Panc1 (cell line): ENCODE results near the gene AGPAT3. TPM values are rescaled to one million over a fixed set of nuclear protein-coding genes. Genes with fewer than 3 reads are reported as not detected.

Source experiments
- ATAC-seq: fragments of 200-7000 bp; cut with Tn5 transposase; 2 replicates; pipeline ENCODE4 v1.9.1; 2020; ENCODE audit warnings: mild to moderate bottlenecking, moderate library complexity
- BruUV-seq: library from RNA; stranded (reverse); fragments of 400-500 nt; replicated peaks from 2 replicates; lab custom pipeline; 2021; lab: Mats Ljungman, UMichigan
- CTCF ChIA-PET: fragments of 300-600 bp; sonication (Branson Sonifier 250); formaldehyde crosslinking; loops from one replicate; lab custom pipeline; 2022; ENCODE audit warnings: antibody characterized with exemption; lab: Charles Lee
- POLR2A ChIA-PET: fragments of 300-600 bp; sonication (Branson Sonifier 250); formaldehyde crosslinking; loops from one replicate; lab custom pipeline; 2022; ENCODE audit warnings: antibody characterized with exemption; lab: Charles Lee
- DNase-seq: peaks from one replicate; pipeline ENCODE4 v3.0.0-alpha.2; 2010; ENCODE audit warnings: low read depth, low spot score
- H3K27ac ChIP-seq: 2 replicates; pipeline ENCODE4 v1.5.1; 2011; ENCODE audit warnings: mild to moderate bottlenecking, low read length, inconsistent platforms
- H3K27me3 ChIP-seq: fragments of 200-500 bp; sonication (Bioruptor generic); 2 replicates; pipeline ENCODE4 v1.6.0; 2014; ENCODE audit warnings: low read length, inconsistent platforms; ENCODE audit not compliant: control insufficient read depth, insufficient read depth
- H3K36me3 ChIP-seq: fragments of 200-500 bp; sonication (Bioruptor generic); 2 replicates; pipeline ENCODE4 v1.5.1; 2014; ENCODE audit warnings: inconsistent platforms, mild to moderate bottlenecking, low read length, moderate library complexity; ENCODE audit not compliant: control insufficient read depth, insufficient read depth
- H3K4me1 ChIP-seq: 2 replicates; pipeline ENCODE4 v1.5.1; 2011; ENCODE audit warnings: inconsistent platforms, mild to moderate bottlenecking, low read length, moderate library complexity; ENCODE audit not compliant: control insufficient read depth, insufficient read depth
- H3K4me3 ChIP-seq, 2 experiments: 2 replicates each; pipeline ENCODE4 v1.5.1; 2011 to 2012; ENCODE audit warnings: low read depth in 2 of 2, low read length in 2 of 2, mild to moderate bottlenecking in 2 of 2, inconsistent platforms in 1 of 2, moderate library complexity in 1 of 2
- H3K9me3 ChIP-seq: fragments of 200-500 bp; sonication (Bioruptor generic); 2 replicates; pipeline ENCODE4 v1.5.1; 2014; ENCODE audit warnings: low read depth, mild to moderate bottlenecking, inconsistent platforms, low read length, moderate library complexity; ENCODE audit not compliant: control insufficient read depth, insufficient read depth
- CTCF ChIP-seq: fragments of 450-650 bp; IDR thresholded peaks from 2 replicates; pipeline ENCODE4 v1.5.1; 2017; ENCODE audit warnings: mild to moderate bottlenecking
- POLR2AphosphoS5 ChIP-seq: IDR thresholded peaks from 2 replicates; pipeline ENCODE4 v1.6.1; 2012; ENCODE audit warnings: mild to moderate bottlenecking, low read depth, low read length, moderate library complexity
- REST ChIP-seq, 2 experiments: IDR thresholded peaks; 2 replicates each; pipeline ENCODE4 v1.6.1; 2011 to 2012; ENCODE audit warnings: low read depth in 2 of 2, control low read depth in 1 of 2, low read length in 1 of 2, mild to moderate bottlenecking in 1 of 2, moderate library complexity in 1 of 2; ENCODE audit not compliant: insufficient read depth in 1 of 2
- SIN3A ChIP-seq: IDR thresholded peaks from 2 replicates; pipeline ENCODE4 v1.6.1; 2012; ENCODE audit warnings: low read depth, mild to moderate bottlenecking, low read length, moderate library complexity, borderline replicate concordance; ENCODE audit not compliant: insufficient read depth
- TCF7L2 ChIP-seq: IDR thresholded peaks from 2 replicates; pipeline ENCODE4 v1.6.1; 2011; ENCODE audit warnings: mild to moderate bottlenecking, low read depth, low read length, inconsistent platforms
- in situ Hi-C: cut with HindIII; loops from 2 replicates; pipeline ENCODE4 v1.10.0; 2016; ENCODE audit warnings: low sequenced_read_pairs, low pct_unique_long_range_greater_than_20kb
- intact Hi-C: fragments of 100-400 bp; cut with micrococcal nuclease; formaldehyde crosslinking; loops from one replicate; pipeline ENCODE4 v1.10.0; 2022; ENCODE audit not compliant: unreplicated experiment
- total RNA-seq: library from RNA; stranded (reverse); gene quantifications from one replicate; pipeline ENCODE4 v1.2.1, GENCODE V29; 2021; ENCODE audit not compliant: unreplicated experiment

Gene AGPAT3
- total RNA-seq, 1 experiment from 2014 or later = 40.1 TPM

- TF ChIP-seq TCF7L2 (no peak), POLR2AphosphoS5 (no peak), SIN3A (no peak), REST (IDR thresholded peaks at IDR 0.05; ENCODE audit: insufficient read depth in 1 of 2, low read depth in 2 of 2, low read length in 1 of 2) (no peak), CTCF (no peak)
- in situ Hi-C loops (no loop called here), intact Hi-C loops (no loop called here)
- DNase-seq (no peak), ATAC-seq (no peak)
- no peak overlapping the region for H3K27ac ChIP-seq
- H3K4me1 ChIP-seq = no peaks in the 10 kb centered on the region; the same call in 1 of the 2 replicates
- H3K9me3 ChIP-seq = no peaks in the 10 kb centered on the region
- no peaks in the 10 kb centered on the region for H3K27me3 ChIP-seq
- H3K36me3 ChIP-seq = no peaks in the 10 kb centered on the region
- BruUV-seq = no TSS peak
- ChIA-PET CTCF (interaction anchor here (0.6 kb wide), 1 partner anchor 93 kb away, joined by 10 read pairs; no protein-coding TSS in a partner anchor), POLR2A (no interaction called here)
- no peak overlapping the region for H3K4me3 ChIP-seq
Measured at GRCh38 chr21:43959231-43960116, 94.5 kb downstream of the AGPAT3 start.

- ChIA-PET POLR2A (no interaction called here), CTCF (interaction anchor here (0.6 kb wide), 1 partner anchor 46 kb away, joined by 5 read pairs; no protein-coding TSS in a partner anchor)
- in situ Hi-C loops = no loop called here
- DNase-seq (no peak), ATAC-seq (no peak)
- no peak overlapping the region for H3K4me3 ChIP-seq
- H3K9me3 ChIP-seq = no peaks in the 10 kb centered on the region
- H3K36me3 ChIP-seq = no peaks in the 10 kb centered on the region
- no peaks in the 10 kb centered on the region for H3K4me1 ChIP-seq
- no peak overlapping the region for H3K27ac ChIP-seq
- intact Hi-C loops = no loop called here
- no peaks in the 10 kb centered on the region for H3K27me3 ChIP-seq
- no TSS peak for BruUV-seq
- TF ChIP-seq TCF7L2 (no peak), REST (IDR thresholded peaks at IDR 0.05; ENCODE audit: insufficient read depth in 1 of 2, low read depth in 2 of 2, low read length in 1 of 2) (no peak), CTCF (no peak), SIN3A (no peak), POLR2AphosphoS5 (no peak)
Measured at GRCh38 chr21:43961382-43961909, 96.4 kb downstream of the AGPAT3 start.
